Neural progenitor cell (in vitro differentiated cells): ENCODE measurements around the gene OGFOD3. TPM values are rescaled to one million over a fixed set of nuclear protein-coding genes. Genes with fewer than 3 reads are reported as not detected.

Experiments used
- DNase-seq: peaks from one replicate; pipeline ENCODE4 v3.0.0-alpha.2; 2016; ENCODE audit warnings: low spot score
- H2AFZ ChIP-seq: fragments of 200-600 bp; sonication (generic); replicated peaks from 2 replicates; pipeline ENCODE4 v1.6.1; 2016; ENCODE audit warnings: antibody characterized with exemption
- H3F3A ChIP-seq: fragments of 200-600 bp; sonication (generic); 2 replicates; pipeline ENCODE4 v1.6.1; 2016; ENCODE audit warnings: antibody characterized with exemption, low read depth
- H3K27ac ChIP-seq: fragments of 200-600 bp; sonication (generic); 2 replicates; pipeline ENCODE4 v1.5.1; 2016; ENCODE audit warnings: mild to moderate bottlenecking
- H3K27me3 ChIP-seq: fragments of 200-600 bp; sonication (generic); 2 replicates; pipeline ENCODE4 v1.6.1; 2016; ENCODE audit warnings: mild to moderate bottlenecking, moderate library complexity
- H3K36me3 ChIP-seq: fragments of 200-600 bp; sonication (generic); 2 replicates; pipeline ENCODE4 v1.5.1; 2016
- H3K4me1 ChIP-seq: fragments of 200-600 bp; sonication (generic); 2 replicates; pipeline ENCODE4 v1.6.1; 2016; ENCODE audit warnings: mixed run types
- H3K4me2 ChIP-seq: fragments of 200-600 bp; sonication (generic); 2 replicates; pipeline ENCODE4 v1.6.1; 2016
- H3K4me3 ChIP-seq: fragments of 200-600 bp; sonication (generic); 2 replicates; pipeline ENCODE4 v1.5.1; 2016
- H3K79me2 ChIP-seq: fragments of 200-600 bp; sonication (generic); 2 replicates; pipeline ENCODE4 v1.6.1; 2016; ENCODE audit warnings: low read depth
- H3K9ac ChIP-seq: fragments of 200-600 bp; sonication (generic); 2 replicates; pipeline ENCODE4 v1.6.1; 2016
- H3K9me3 ChIP-seq: fragments of 200-600 bp; sonication (generic); 2 replicates; pipeline ENCODE4 v1.5.1; 2016; ENCODE audit warnings: low read depth
- H4K20me1 ChIP-seq: fragments of 200-600 bp; sonication (generic); 2 replicates; pipeline ENCODE4 v1.6.1; 2016; ENCODE audit warnings: low read depth
- H3K27ac Mint-ChIP-seq: 3 replicates; pipeline ENCODE4 v1.8.0; 2021; ENCODE audit warnings: mixed read lengths
- H3K27me3 Mint-ChIP-seq: 2 replicates; pipeline ENCODE4 v1.8.0; 2022; ENCODE audit warnings: low read depth, mild to moderate bottlenecking, inconsistent platforms, moderate library complexity, mixed read lengths; ENCODE audit not compliant: insufficient read depth
- H3K36me3 Mint-ChIP-seq: 3 replicates; pipeline ENCODE4 v1.8.0; 2021; ENCODE audit warnings: mixed read lengths
- H3K4me1 Mint-ChIP-seq: 3 replicates; pipeline ENCODE4 v1.8.0; 2021; ENCODE audit warnings: mixed read lengths
- H3K4me3 Mint-ChIP-seq: 3 replicates; pipeline ENCODE4 v1.8.0; 2021; ENCODE audit warnings: mild to moderate bottlenecking, moderate library complexity, mixed read lengths
- H3K9me3 Mint-ChIP-seq: 3 replicates; pipeline ENCODE4 v1.8.0; 2020; ENCODE audit warnings: mixed read lengths
- CTCF ChIP-seq: fragments of 200-600 bp; sonication (generic); IDR thresholded peaks from 2 replicates; pipeline ENCODE4 v1.5.1; 2017; ENCODE audit warnings: antibody characterized with exemption, mild to moderate bottlenecking
- EZH2 ChIP-seq: fragments of 200-600 bp; sonication (generic); IDR thresholded peaks from 2 replicates; pipeline ENCODE4 v1.6.1; 2017; ENCODE audit warnings: antibody characterized with exemption, mild to moderate bottlenecking, moderate library complexity
- EZH2phosphoT487 ChIP-seq: fragments of 200-600 bp; sonication (generic); IDR thresholded peaks from 2 replicates; pipeline ENCODE4 v1.6.1; 2017; ENCODE audit warnings: antibody characterized with exemption
- small RNA-seq: library from RNA; depleted of rRNA; stranded (forward); fragments of <200 nt; gene quantifications from one replicate; pipeline ENCODE3, GENCODE V24; 2015
- total RNA-seq: library from RNA; depleted of rRNA; stranded (reverse); fragments of >200 nt; gene quantifications from 2 replicates; pipeline ENCODE4 v1.2.3, GENCODE V29; 2015; ENCODE audit warnings: low replicate concordance

The OGFOD3 gene
- total RNA-seq, 1 donor from 2014 or later, result 26.8 TPM

- peaks cover 6% of the 10 kb centered on the region for H3K9me3 Mint-ChIP-seq
- Histone ChIP-seq H3K4me1 (peaks cover 19% of the 10 kb centered on the region), H3K36me3 (no peaks in the 10 kb centered on the region), H4K20me1 (no peaks in the 10 kb centered on the region), H3F3A (peaks cover 10% of the 10 kb centered on the region), H2AFZ (no peak overlapping the region), H3K27ac (no peak overlapping the region), H3K9me3 (no peaks in the 10 kb centered on the region), H3K27me3 (peaks cover 12% of the 10 kb centered on the region), H3K79me2 (no peaks in the 10 kb centered on the region), H3K9ac (no peak overlapping the region), H3K4me3 (no peak overlapping the region), H3K4me2 (no peak overlapping the region)
- no peak for TF ChIP-seq EZH2phosphoT487
- TF ChIP-seq CTCF, result no peak
- TF ChIP-seq EZH2, result no peak
- peaks cover 31% of the 10 kb centered on the region for H3K4me1 Mint-ChIP-seq
- peaks cover 20% of the 10 kb centered on the region for H3K27me3 Mint-ChIP-seq
- H3K4me3 Mint-ChIP-seq, result no peak overlapping the region
- no peak overlapping the region for H3K27ac Mint-ChIP-seq
- no peak for DNase-seq
- H3K36me3 Mint-ChIP-seq, result no peaks in the 10 kb centered on the region
Measured at GRCh38 chr17:82343560-82343959, 74.8 kb downstream of the OGFOD3 start.

- H3K4me2 ChIP-seq, result no peak overlapping the region
- H3K27ac ChIP-seq, result no peak overlapping the region
- H3K4me1 Mint-ChIP-seq, result peaks cover 35% of the 10 kb centered on the region
- no peak overlapping the region for H2AFZ ChIP-seq
- H3K4me3 Mint-ChIP-seq, result peak overlapping the region; percentile 12
- TF ChIP-seq EZH2, result no peak
- TF ChIP-seq EZH2phosphoT487, result no peak
- no peak for TF ChIP-seq CTCF
- no peak overlapping the region for H3K4me3 ChIP-seq
- H3K9me3 Mint-ChIP-seq, result peaks cover 6% of the 10 kb centered on the region
- DNase-seq, result no peak
- no peaks in the 10 kb centered on the region for H3K36me3 ChIP-seq
- H3K9ac ChIP-seq, result no peak overlapping the region
- H3K36me3 Mint-ChIP-seq, result no peaks in the 10 kb centered on the region
- H3F3A ChIP-seq, result peaks cover 10% of the 10 kb centered on the region
- peaks cover 20% of the 10 kb centered on the region for H3K27me3 Mint-ChIP-seq
- H3K4me1 ChIP-seq, result peaks cover 19% of the 10 kb centered on the region
- H3K27ac Mint-ChIP-seq, result peak overlapping the region; percentile 29
- no peaks in the 10 kb centered on the region for H3K9me3 ChIP-seq
- no peaks in the 10 kb centered on the region for H3K79me2 ChIP-seq
- no peaks in the 10 kb centered on the region for H4K20me1 ChIP-seq
- peaks cover 22% of the 10 kb centered on the region for H3K27me3 ChIP-seq
Measured at GRCh38 chr17:82342361-82343079, 75.9 kb downstream of the OGFOD3 start.

- no peak for TF ChIP-seq CTCF
- Histone ChIP-seq H3K9ac (no peak overlapping the region), H3K79me2 (no peaks in the 10 kb centered on the region), H3F3A (peaks cover 23% of the 10 kb centered on the region), H3K4me3 (no peak overlapping the region), H3K4me2 (peak overlapping the region; percentile 28), H3K36me3 (no peaks in the 10 kb centered on the region), H3K4me1 (peaks cover 27% of the 10 kb centered on the region), H3K27me3 (peaks cover 48% of the 10 kb centered on the region), H3K9me3 (no peaks in the 10 kb centered on the region), H4K20me1 (peaks cover 9% of the 10 kb centered on the region), H3K27ac (no peak overlapping the region), H2AFZ (peak overlapping the region; percentile 19)
- H3K9me3 Mint-ChIP-seq, result peaks cover 6% of the 10 kb centered on the region
- peak overlapping the region; percentile 80 for H3K27ac Mint-ChIP-seq
- peaks cover 32% of the 10 kb centered on the region for H3K27me3 Mint-ChIP-seq
- no peaks in the 10 kb centered on the region for H3K36me3 Mint-ChIP-seq
- peaks cover 45% of the 10 kb centered on the region for H3K4me1 Mint-ChIP-seq
- no peak overlapping the region for H3K4me3 Mint-ChIP-seq
- no peak for DNase-seq
Measured at GRCh38 chr17:82339634-82340580, 78.5 kb downstream of the OGFOD3 start.

Small RNA genes within 50 kb of the gene (small RNA-seq; reads per million reads assigned to genes)
- gene RF00019, result not detected

Other genes starting within 250 kb of the OGFOD3 start
- 15.0 and 29.8 TPM in 2 replicates for gene CCDC57, start 205.7 kb downstream of the OGFOD3 start, total RNA-seq
- 21.0 and 82.9 TPM in 2 replicates for gene SLC16A3, start 189.5 kb downstream of the OGFOD3 start, total RNA-seq
- 41.5 and 60.7 TPM in 2 replicates for gene CSNK1D, start 144.9 kb downstream of the OGFOD3 start, total RNA-seq
- 0.62 TPM in 1 of 2 replicates, not detected in the other for gene CD7, start 101.0 kb downstream of the OGFOD3 start, total RNA-seq
- 0.12 TPM in 1 of 2 replicates, not detected in the other for gene SECTM1, start 84.8 kb downstream of the OGFOD3 start, total RNA-seq
- 0.19 TPM in 1 of 2 replicates, not detected in the other for gene TEX19, start 59.3 kb downstream of the OGFOD3 start, total RNA-seq
- 0.46 TPM in 1 of 2 replicates, not detected in the other for gene UTS2R, start 46.8 kb downstream of the OGFOD3 start, total RNA-seq
- gene HEXD, start 239 bp downstream of the OGFOD3 start, total RNA-seq, result 22.3 and 41.8 TPM in 2 replicates
- gene CYBC1, start 32.2 kb upstream of the OGFOD3 start, total RNA-seq, result 75.1 and 87.9 TPM in 2 replicates
- 154 and 166 TPM in 2 replicates for gene NARF, start 40.2 kb upstream of the OGFOD3 start, total RNA-seq
- 28.1 and 45.9 TPM in 2 replicates for gene FOXK2, start 101.1 kb upstream of the OGFOD3 start, total RNA-seq
- 110 and 145 TPM in 2 replicates for gene WDR45B, start 229.9 kb upstream of the OGFOD3 start, total RNA-seq